ENCODE data around the gene FRMD4A.

DNA sequence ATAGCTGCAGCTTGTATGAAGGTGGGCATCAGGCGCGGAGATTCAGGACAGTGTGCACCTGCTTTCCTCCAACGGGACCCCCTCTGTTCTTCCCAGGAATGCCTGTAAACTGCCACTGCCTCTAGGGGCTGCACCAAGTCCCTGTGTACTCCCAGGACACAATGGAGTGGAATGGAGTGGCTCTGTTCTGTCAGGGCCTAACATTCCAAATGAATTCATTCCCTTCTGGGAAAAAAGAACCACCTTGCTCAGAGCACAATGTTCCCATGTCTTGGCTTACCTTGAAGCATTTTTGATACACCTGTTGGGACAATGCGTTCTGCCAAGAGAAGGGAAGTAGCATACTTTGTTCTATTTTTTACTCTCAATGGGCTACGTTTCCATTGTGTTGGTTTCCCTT is 339.4 kb downstream of the FRMD4A start:
- no peak for TF ChIP-seq POLR2A (IDR thresholded peaks at IDR 0.05)
- TF ChIP-seq, protein P1, sequence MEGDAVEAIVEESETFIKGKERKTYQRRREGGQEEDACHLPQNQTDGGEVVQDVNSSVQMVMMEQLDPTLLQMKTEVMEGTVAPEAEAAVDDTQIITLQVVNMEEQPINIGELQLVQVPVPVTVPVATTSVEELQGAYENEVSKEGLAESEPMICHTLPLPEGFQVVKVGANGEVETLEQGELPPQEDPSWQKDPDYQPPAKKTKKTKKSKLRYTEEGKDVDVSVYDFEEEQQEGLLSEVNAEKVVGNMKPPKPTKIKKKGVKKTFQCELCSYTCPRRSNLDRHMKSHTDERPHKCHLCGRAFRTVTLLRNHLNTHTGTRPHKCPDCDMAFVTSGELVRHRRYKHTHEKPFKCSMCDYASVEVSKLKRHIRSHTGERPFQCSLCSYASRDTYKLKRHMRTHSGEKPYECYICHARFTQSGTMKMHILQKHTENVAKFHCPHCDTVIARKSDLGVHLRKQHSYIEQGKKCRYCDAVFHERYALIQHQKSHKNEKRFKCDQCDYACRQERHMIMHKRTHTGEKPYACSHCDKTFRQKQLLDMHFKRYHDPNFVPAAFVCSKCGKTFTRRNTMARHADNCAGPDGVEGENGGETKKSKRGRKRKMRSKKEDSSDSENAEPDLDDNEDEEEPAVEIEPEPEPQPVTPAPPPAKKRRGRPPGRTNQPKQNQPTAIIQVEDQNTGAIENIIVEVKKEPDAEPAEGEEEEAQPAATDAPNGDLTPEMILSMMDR (IDR thresholded peaks at IDR 0.05 in 4 of 5, conservative IDR thresholded peaks at IDR 0.05 in 1 of 5) = no peak
